Retinal pigment epithelial cell (primary cell): Measurements from ENCODE around the gene MGLL.
A peak's percentile ranks its signal among the peaks of the same experiment; 100 is the strongest.

Source experiments
- DNase-seq: peaks from one replicate; pipeline ENCODE4 v3.0.0-alpha.2; 2010; ENCODE audit warnings: low read depth
- H3K4me3 ChIP-seq: 2 replicates; pipeline ENCODE4 v1.5.1; 2011; ENCODE audit warnings: mild to moderate bottlenecking, low read length, control low read depth, moderate library complexity
- CTCF ChIP-seq: conservative IDR thresholded peaks from 2 replicates; pipeline ENCODE4 v1.5.1; 2011; ENCODE audit warnings: low read depth, low read length, control low read depth, inconsistent platforms

MGLL gene

GRCh38 chr3:127675651-127676391, 146.5 kb downstream of the MGLL start:
- no peak for DNase-seq
- H3K4me3 ChIP-seq = no peak overlapping the region
- no peak for TF ChIP-seq CTCF

GRCh38 chr3:127674790-127675189, 147.5 kb downstream of the MGLL start:
- no peak for DNase-seq
- TF ChIP-seq CTCF = no peak
- H3K4me3 ChIP-seq = no peak overlapping the region

- no peak overlapping the region for H3K4me3 ChIP-seq
- no peak for DNase-seq
- no peak for TF ChIP-seq CTCF
Measured at GRCh38 chr3:127674101-127674721, 148.1 kb downstream of the MGLL start.

GRCh38 chr3:127673191-127674100, 148.9 kb downstream of the MGLL start:
- DNase-seq = no peak
- no peak for TF ChIP-seq CTCF
- peak overlapping the region; percentile 71 for H3K4me3 ChIP-seq

GRCh38 chr3:127672429-127673190, 149.7 kb downstream of the MGLL start, which contains the start of gene ABTB1:
TSS of gene ABTB1 (plus strand) at chr3:127672952. CDS start at chr3:127673026, 74 bp downstream.
- DNase-seq = no peak
- peak within 1 kb of the TSS; percentile 71 for H3K4me3 ChIP-seq
- TF ChIP-seq CTCF = no peak
